Duodenal mucosa (tissue), 2 donors: ENCODE data around the gene FTO.

Experiments
- H3K27ac ChIP-seq: one replicate; pipeline ENCODE4 v1.7.0; 2013; ENCODE audit warnings: low read depth, low read length
- H3K27me3 ChIP-seq, 2 donors: one replicate each; pipeline ENCODE4 v1.7.0; 2013; ENCODE audit warnings: low read length in 2 of 2, control low read depth in 1 of 2; ENCODE audit not compliant: insufficient read depth in 2 of 2, control insufficient read depth in 1 of 2
- H3K36me3 ChIP-seq, 2 donors: one replicate each; pipeline ENCODE4 v1.7.0; 2013; ENCODE audit warnings: low read length in 2 of 2, control low read depth in 1 of 2; ENCODE audit not compliant: insufficient read depth in 2 of 2, control insufficient read depth in 1 of 2
- H3K4me1 ChIP-seq, 2 donors: one replicate each; pipeline ENCODE4 v1.7.0; 2013; ENCODE audit warnings: low read length in 2 of 2, control low read depth in 1 of 2; ENCODE audit not compliant: insufficient read depth in 2 of 2, control insufficient read depth in 1 of 2
- H3K4me3 ChIP-seq, 2 donors: one replicate each; pipeline ENCODE4 v1.7.0; 2013; ENCODE audit warnings: low read length in 2 of 2, low read depth in 1 of 2
- H3K9ac ChIP-seq, 2 donors: one replicate each; pipeline ENCODE4 v1.7.0; 2013; ENCODE audit warnings: low read length in 2 of 2, low read depth in 1 of 2
- H3K9me3 ChIP-seq, 2 donors: one replicate each; pipeline ENCODE4 v1.7.0; 2013; ENCODE audit warnings: low read length in 2 of 2, control low read depth in 1 of 2; ENCODE audit not compliant: control insufficient read depth in 1 of 2

FTO gene

GRCh38 chr16:54073356-54073755, 369.4 kb downstream of the FTO start:
- no peak overlapping the region for H3K4me3 ChIP-seq
- no peak overlapping the region for H3K9ac ChIP-seq
- H3K9me3 ChIP-seq = no peaks in the 10 kb centered on the region

GRCh38 chr16:54075446-54075845, 371.5 kb downstream of the FTO start:
- H3K4me1 ChIP-seq = no peaks in the 10 kb centered on the region
- H3K36me3 ChIP-seq = no peaks in the 10 kb centered on the region
- H3K27me3 ChIP-seq = no peaks in the 10 kb centered on the region
- no peak overlapping the region for H3K9ac ChIP-seq
- H3K27ac ChIP-seq = no peak overlapping the region
- no peak overlapping the region for H3K4me3 ChIP-seq
- no peaks in the 10 kb centered on the region for H3K9me3 ChIP-seq

More at GRCh38 chr16:54073356-54073755, 369.4 kb downstream of the FTO start:
- Histone ChIP-seq H3K36me3 (no peaks in the 10 kb centered on the region), H3K27ac (no peak overlapping the region), H3K27me3 (no peaks in the 10 kb centered on the region), H3K4me1 (no peaks in the 10 kb centered on the region)

GRCh38 chr16:54076006-54076504, 372.1 kb downstream of the FTO start:
- H3K36me3 ChIP-seq = no peaks in the 10 kb centered on the region
- H3K4me1 ChIP-seq = no peaks in the 10 kb centered on the region
- no peak overlapping the region for H3K4me3 ChIP-seq
- H3K27ac ChIP-seq = no peak overlapping the region
- no peak overlapping the region for H3K9ac ChIP-seq
- H3K27me3 ChIP-seq = no peaks in the 10 kb centered on the region
- no peaks in the 10 kb centered on the region for H3K9me3 ChIP-seq

- H3K27ac ChIP-seq = no peak overlapping the region
- no peaks in the 10 kb centered on the region for H3K9me3 ChIP-seq
- H3K9ac ChIP-seq = no peak overlapping the region
- no peaks in the 10 kb centered on the region for H3K4me1 ChIP-seq
- H3K36me3 ChIP-seq = no peaks in the 10 kb centered on the region
- no peak overlapping the region for H3K4me3 ChIP-seq
- H3K27me3 ChIP-seq = no peaks in the 10 kb centered on the region
These were observed 373.3 kb downstream of the FTO start for GRCh38 chr16:54077050-54077821.

GRCh38 chr16:54080524-54081008, 376.6 kb downstream of the FTO start:
- Histone ChIP-seq H3K27me3 (no peaks in the 10 kb centered on the region), H3K4me3 (no peak overlapping the region), H3K4me1 (no peaks in the 10 kb centered on the region), H3K9me3 (no peaks in the 10 kb centered on the region), H3K9ac (no peak overlapping the region), H3K36me3 (no peaks in the 10 kb centered on the region), H3K27ac (no peak overlapping the region)

GRCh38 chr16:54086791-54087190, 382.8 kb downstream of the FTO start:
- no peaks in the 10 kb centered on the region for H3K27me3 ChIP-seq
- no peaks in the 10 kb centered on the region for H3K36me3 ChIP-seq
- H3K9me3 ChIP-seq = no peaks in the 10 kb centered on the region
- no peak overlapping the region for H3K27ac ChIP-seq
- H3K4me3 ChIP-seq = no peak overlapping the region
- no peak overlapping the region for H3K9ac ChIP-seq
- H3K4me1 ChIP-seq = no peaks in the 10 kb centered on the region

GRCh38 chr16:54090602-54091001, 386.6 kb downstream of the FTO start:
- Histone ChIP-seq H3K9ac (no peak overlapping the region), H3K36me3 (no peaks in the 10 kb centered on the region), H3K27me3 (no peaks in the 10 kb centered on the region), H3K4me3 (no peak overlapping the region), H3K4me1 (no peaks in the 10 kb centered on the region), H3K27ac (no peak overlapping the region), H3K9me3 (no peaks in the 10 kb centered on the region)

- no peak overlapping the region for H3K9ac ChIP-seq
- no peaks in the 10 kb centered on the region for H3K4me1 ChIP-seq
- peaks cover 0 to 3% of the 10 kb centered on the region in 2 donors for H3K9me3 ChIP-seq
- no peak overlapping the region for H3K27ac ChIP-seq
- H3K36me3 ChIP-seq = no peaks in the 10 kb centered on the region
- no peaks in the 10 kb centered on the region for H3K27me3 ChIP-seq
- H3K4me3 ChIP-seq = no peak overlapping the region
These were observed 389.3 kb downstream of the FTO start for GRCh38 chr16:54093281-54093680.

- Histone ChIP-seq H3K9me3 (peaks cover 0 to 3% of the 10 kb centered on the region in 2 donors), H3K4me3 (no peak overlapping the region), H3K4me1 (no peaks in the 10 kb centered on the region), H3K36me3 (no peaks in the 10 kb centered on the region), H3K9ac (no peak overlapping the region), H3K27ac (no peak overlapping the region), H3K27me3 (no peaks in the 10 kb centered on the region)
These were observed 390.7 kb downstream of the FTO start for GRCh38 chr16:54094641-54095040.

- Histone ChIP-seq H3K36me3 (no peaks in the 10 kb centered on the region), H3K4me3 (no peak overlapping the region), H3K9me3 (peaks cover 0 to 3% of the 10 kb centered on the region in 2 donors), H3K27ac (no peak overlapping the region), H3K4me1 (no peaks in the 10 kb centered on the region), H3K27me3 (no peaks in the 10 kb centered on the region), H3K9ac (no peak overlapping the region)
These were observed 392.7 kb downstream of the FTO start for GRCh38 chr16:54096607-54097006.
